Activated CD8-positive, alpha-beta memory T cell treated with anti-CD3 and anti-CD28 coated beads for 36 hours (primary cell): ENCODE measurements around the gene SLC6A8. TPM values are rescaled to one million over a fixed set of nuclear protein-coding genes. Genes with fewer than 3 reads are reported as not detected.

Source experiments
- CTCF ChIA-PET: fragments of 350-600 bp; sonication (Branson Sonifier 250); formaldehyde crosslinking; loops from one replicate; lab custom pipeline; 2021; ENCODE audit warnings: antibody characterized with exemption; lab: Charles Lee
- POLR2A ChIA-PET: fragments of 350-600 bp; sonication (Branson Sonifier 250); formaldehyde crosslinking; loops from one replicate; lab custom pipeline; 2021; ENCODE audit warnings: antibody characterized with exemption; lab: Charles Lee
- total RNA-seq, 2 experiments: library from RNA; stranded (reverse); gene quantifications; one replicate each; pipeline ENCODE4 v1.2.3, GENCODE V29; 2021

Gene SLC6A8
- total RNA-seq, 2 experiments from 2014 or later: 0.63 to 0.80 TPM

- POLR2A ChIA-PET: no interaction called here
- CTCF ChIA-PET: interaction anchor here (1.0 to 1.5 kb wide), 5 partner anchors 10 to 94 kb away, joined by 3 to 4 read pairs (median 3); no protein-coding TSS in a partner anchor
Observed at GRCh38 chrX:153646620-153647373, 40.9 kb upstream of the SLC6A8 start, which contains the start of gene DUSP9. Gene DUSP9 (plus strand): TSS chrX:153647203. CDS start chrX:153647954, 751 bp downstream.

GRCh38 chrX:153647461-153648357, 40.0 kb upstream of the SLC6A8 start:
- POLR2A ChIA-PET: no interaction called here

GRCh38 chrX:153648358-153649177, 39.2 kb upstream of the SLC6A8 start:
- CTCF ChIA-PET: interaction anchor here (0.6 to 1.6 kb wide), 3 partner anchors 8 to 21 kb away, joined by 3 to 4 read pairs (median 3); no protein-coding TSS in a partner anchor
- POLR2A ChIA-PET: no interaction called here

More at GRCh38 chrX:153647461-153648357, 40.0 kb upstream of the SLC6A8 start:
- CTCF ChIA-PET: interaction anchor here (0.6 to 1.5 kb wide), 3 partner anchors 15 to 21 kb away, joined by 3 to 4 read pairs (median 3); no protein-coding TSS in a partner anchor

- CTCF ChIA-PET: interaction anchor here (1.2 to 1.6 kb wide), 2 partner anchors 8 to 13 kb away, joined by 4 read pairs; no protein-coding TSS in a partner anchor
- POLR2A ChIA-PET: no interaction called here
Observed at GRCh38 chrX:153649178-153649914, 38.4 kb upstream of the SLC6A8 start.

- ChIA-PET CTCF (interaction anchor here (0.6 to 1.6 kb wide), 3 partner anchors 9 to 64 kb away, joined by 3 to 4 read pairs (median 4); no protein-coding TSS in a partner anchor), POLR2A (no interaction called here)
Observed at GRCh38 chrX:153649915-153650782, 37.6 kb upstream of the SLC6A8 start.

GRCh38 chrX:153650959-153651358, 36.8 kb upstream of the SLC6A8 start:
- POLR2A ChIA-PET: no interaction called here
- CTCF ChIA-PET: interaction anchor here (0.6 to 1.0 kb wide), 3 partner anchors 11 to 111 kb away, joined by 3 read pairs; no protein-coding TSS in a partner anchor

GRCh38 chrX:153651540-153652079, 36.1 kb upstream of the SLC6A8 start:
- ChIA-PET CTCF (interaction anchor here (1.0 kb wide), 1 partner anchor 111 kb away, joined by 3 read pairs; no protein-coding TSS in a partner anchor), POLR2A (no interaction called here)

GRCh38 chrX:153653556-153653955, 34.2 kb upstream of the SLC6A8 start:
- CTCF ChIA-PET: no interaction called here

GRCh38 chrX:153657161-153657560, 30.6 kb upstream of the SLC6A8 start:
- POLR2A ChIA-PET: no interaction called here
- CTCF ChIA-PET: interaction anchor here (1.4 to 2.4 kb wide), 3 partner anchors 9 to 117 kb away, joined by 6 to 8 read pairs (median 7); no protein-coding TSS in a partner anchor

More at GRCh38 chrX:153653556-153653955, 34.2 kb upstream of the SLC6A8 start:
- POLR2A ChIA-PET: no interaction called here

GRCh38 chrX:153659268-153659667, 28.5 kb upstream of the SLC6A8 start:
- ChIA-PET CTCF (interaction anchor here (0.7 to 2.2 kb wide), 2 partner anchors 120 kb away, joined by 4 to 8 read pairs; no protein-coding TSS in a partner anchor), POLR2A (no interaction called here)

GRCh38 chrX:153662266-153662665, 25.5 kb upstream of the SLC6A8 start:
- ChIA-PET CTCF (interaction anchor here (0.6 to 1.3 kb wide), 6 partner anchors 9 to 123 kb away, joined by 3 to 4 read pairs (median 3); no protein-coding TSS in a partner anchor), POLR2A (interaction anchor here (0.6 kb wide), 1 partner anchor 1051 kb away, joined by 3 read pairs; no protein-coding TSS in a partner anchor)

- ChIA-PET CTCF (interaction anchor here (1.1 to 5.5 kb wide), 4 partner anchors 9 to 634 kb away, joined by 3 to 30 read pairs (median 4); no protein-coding TSS in a partner anchor), POLR2A (no interaction called here)
Observed at GRCh38 chrX:153665726-153666306, 21.9 kb upstream of the SLC6A8 start.

GRCh38 chrX:153667281-153667955, 20.3 kb upstream of the SLC6A8 start:
- ChIA-PET POLR2A (no interaction called here), CTCF (interaction anchor here (0.6 to 5.5 kb wide), 17 partner anchors 10 to 726 kb away, joined by 3 to 30 read pairs (median 4); partner anchors contain the start of genes DUSP9 and RENBP)

GRCh38 chrX:153667956-153668396, 19.8 kb upstream of the SLC6A8 start:
- POLR2A ChIA-PET: no interaction called here

More at GRCh38 chrX:153667956-153668396, 19.8 kb upstream of the SLC6A8 start:
- CTCF ChIA-PET: interaction anchor here (0.7 to 5.5 kb wide), 14 partner anchors 10 to 726 kb away, joined by 3 to 30 read pairs (median 4); partner anchors contain the start of genes DUSP9 and RENBP
